Middle frontal gyrus (tissue), 1 donor: ENCODE measurements around the gene NEK10.
A peak's percentile ranks its signal among the peaks of the same experiment; 100 is the strongest.

Experiments
- DNase-seq: peaks from one replicate; pipeline ENCODE4 v3.0.0-alpha.2; 2015; ENCODE audit warnings: low spot score; ENCODE audit errors: extremely low spot score

NEK10 gene

GRCh38 chr3:27185231-27185989 is 183.8 kb downstream of the NEK10 start:
- DNase-seq, result no peak

- no peak for DNase-seq
These were observed 184.9 kb downstream of the NEK10 start for GRCh38 chr3:27184261-27184660.

- no peak for DNase-seq
These were observed 192.9 kb downstream of the NEK10 start for GRCh38 chr3:27176256-27176655.

- no peak for DNase-seq
These were observed 194.7 kb downstream of the NEK10 start for GRCh38 chr3:27174530-27174929.

GRCh38 chr3:27171113-27171512 is 198.1 kb downstream of the NEK10 start:
- DNase-seq, result no peak

- no peak for DNase-seq
These were observed 202.3 kb downstream of the NEK10 start for GRCh38 chr3:27166888-27167287.

- no peak for DNase-seq
These were observed 203.9 kb downstream of the NEK10 start for GRCh38 chr3:27165321-27165721.

- no peak for DNase-seq
These were observed 208.3 kb downstream of the NEK10 start for GRCh38 chr3:27160779-27161287.

- no peak for DNase-seq
These were observed 209.0 kb downstream of the NEK10 start for GRCh38 chr3:27160146-27160545.

- no peak for DNase-seq
These were observed 222.0 kb downstream of the NEK10 start for GRCh38 chr3:27147215-27147614.

GRCh38 chr3:27146786-27147185 is 222.4 kb downstream of the NEK10 start:
- DNase-seq, result no peak

GRCh38 chr3:27145719-27146118 is 223.5 kb downstream of the NEK10 start:
- DNase-seq, result no peak

GRCh38 chr3:27141668-27142067 is 227.5 kb downstream of the NEK10 start:
- no peak for DNase-seq

- no peak for DNase-seq
These were observed 230.6 kb downstream of the NEK10 start for GRCh38 chr3:27138562-27138961.

GRCh38 chr3:27138005-27138404 is 231.2 kb downstream of the NEK10 start:
- no peak for DNase-seq

GRCh38 chr3:27134171-27134796 is 234.9 kb downstream of the NEK10 start:
- peak; percentile 70 for DNase-seq

GRCh38 chr3:27133060-27133459 is 236.1 kb downstream of the NEK10 start:
- DNase-seq, result no peak

GRCh38 chr3:27130796-27131195 is 238.4 kb downstream of the NEK10 start:
- DNase-seq, result no peak

GRCh38 chr3:27127879-27128278 is 241.3 kb downstream of the NEK10 start:
- no peak for DNase-seq

GRCh38 chr3:27127195-27127594 is 242.0 kb downstream of the NEK10 start:
- DNase-seq, result no peak

- DNase-seq, result no peak
These were observed 243.2 kb downstream of the NEK10 start for GRCh38 chr3:27125821-27126501.

GRCh38 chr3:27119639-27120038 is 249.5 kb downstream of the NEK10 start:
- no peak for DNase-seq
